Measurements from ENCODE around the gene CLDN12. TPM values are rescaled to one million over a fixed set of nuclear protein-coding genes. Genes with fewer than 3 reads are reported as not detected.
A peak's percentile ranks its signal among the peaks of the same experiment; 100 is the strongest.

CLDN12 gene
- 22.6 TPM for polyA plus RNA-seq (2012; ENCODE audit: insufficient read length, low read depth)

DNA sequence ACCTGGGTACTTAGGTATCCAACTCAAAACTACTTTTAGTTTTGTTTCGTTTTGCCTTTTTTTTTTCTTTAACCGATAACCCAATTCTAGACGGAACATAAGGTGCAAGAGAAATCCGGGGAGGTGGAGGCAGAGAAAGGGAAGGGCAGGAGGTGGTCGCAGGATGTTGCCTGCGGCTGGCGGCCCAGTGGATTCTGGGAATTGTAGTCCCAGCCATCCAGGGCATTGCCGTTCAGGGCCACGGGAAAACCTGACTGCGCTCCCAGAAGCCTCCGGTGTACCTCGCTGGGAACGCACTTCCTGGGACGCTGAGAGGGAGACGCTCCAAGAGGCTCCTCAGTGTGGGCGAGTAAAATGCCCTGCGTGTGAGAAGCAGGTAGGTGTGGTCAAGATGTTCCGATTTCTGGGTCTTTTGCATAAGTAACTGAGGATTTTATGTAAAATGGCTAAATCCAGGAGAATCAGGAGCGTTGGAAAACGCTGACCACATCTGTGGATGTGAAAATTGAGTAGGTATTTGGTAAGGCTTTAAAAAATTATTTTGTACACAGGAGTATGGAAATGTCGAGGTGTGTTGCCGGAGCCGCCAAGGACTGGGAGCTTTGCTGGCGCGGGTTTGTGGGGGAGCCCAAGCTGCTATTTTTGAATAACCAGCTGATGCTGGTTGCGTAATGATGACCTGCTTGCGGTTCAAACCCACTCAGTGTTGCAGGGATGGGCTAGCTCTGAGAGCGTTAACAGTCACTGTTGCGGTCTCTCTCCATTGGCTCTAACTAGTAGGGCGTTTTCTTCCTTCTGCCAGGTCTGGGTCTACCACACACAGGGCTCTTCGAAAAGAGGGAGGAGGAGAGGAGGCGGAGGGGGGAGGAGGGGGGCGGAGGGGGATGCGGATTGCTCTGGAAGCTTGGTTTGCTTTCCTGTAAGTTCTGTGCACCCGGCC lies at the start of gene CLDN12:
CLDN12 (plus strand) TSS at position 288 of the 940 bp plus-strand sequence. CDS start 9,216 bp downstream, outside the sequence.
- TF ChIP-seq FOXP2 (optimal IDR thresholded peaks at IDR 0.05; ENCODE audit: borderline replicate concordance, extremely low read depth, extremely low read length, insufficient read depth) (peak; percentile 61), SIN3A (IDR thresholded peaks at IDR 0.05; ENCODE audit: borderline replicate concordance, insufficient read depth, low read length) (0 out of 2 replicates have a peak, but pooled peaks have one; percentile 19), TAF1 (IDR thresholded peaks at IDR 0.05; ENCODE audit: borderline replicate concordance, insufficient read depth, low read length) (peak; percentile 69; the same call in 1 of the 2 replicates), POLR2AphosphoS5 (IDR thresholded peaks at IDR 0.05; ENCODE audit: low read depth, low read length) (peak; percentile 89)
- TF ChIP-seq, protein P1, sequence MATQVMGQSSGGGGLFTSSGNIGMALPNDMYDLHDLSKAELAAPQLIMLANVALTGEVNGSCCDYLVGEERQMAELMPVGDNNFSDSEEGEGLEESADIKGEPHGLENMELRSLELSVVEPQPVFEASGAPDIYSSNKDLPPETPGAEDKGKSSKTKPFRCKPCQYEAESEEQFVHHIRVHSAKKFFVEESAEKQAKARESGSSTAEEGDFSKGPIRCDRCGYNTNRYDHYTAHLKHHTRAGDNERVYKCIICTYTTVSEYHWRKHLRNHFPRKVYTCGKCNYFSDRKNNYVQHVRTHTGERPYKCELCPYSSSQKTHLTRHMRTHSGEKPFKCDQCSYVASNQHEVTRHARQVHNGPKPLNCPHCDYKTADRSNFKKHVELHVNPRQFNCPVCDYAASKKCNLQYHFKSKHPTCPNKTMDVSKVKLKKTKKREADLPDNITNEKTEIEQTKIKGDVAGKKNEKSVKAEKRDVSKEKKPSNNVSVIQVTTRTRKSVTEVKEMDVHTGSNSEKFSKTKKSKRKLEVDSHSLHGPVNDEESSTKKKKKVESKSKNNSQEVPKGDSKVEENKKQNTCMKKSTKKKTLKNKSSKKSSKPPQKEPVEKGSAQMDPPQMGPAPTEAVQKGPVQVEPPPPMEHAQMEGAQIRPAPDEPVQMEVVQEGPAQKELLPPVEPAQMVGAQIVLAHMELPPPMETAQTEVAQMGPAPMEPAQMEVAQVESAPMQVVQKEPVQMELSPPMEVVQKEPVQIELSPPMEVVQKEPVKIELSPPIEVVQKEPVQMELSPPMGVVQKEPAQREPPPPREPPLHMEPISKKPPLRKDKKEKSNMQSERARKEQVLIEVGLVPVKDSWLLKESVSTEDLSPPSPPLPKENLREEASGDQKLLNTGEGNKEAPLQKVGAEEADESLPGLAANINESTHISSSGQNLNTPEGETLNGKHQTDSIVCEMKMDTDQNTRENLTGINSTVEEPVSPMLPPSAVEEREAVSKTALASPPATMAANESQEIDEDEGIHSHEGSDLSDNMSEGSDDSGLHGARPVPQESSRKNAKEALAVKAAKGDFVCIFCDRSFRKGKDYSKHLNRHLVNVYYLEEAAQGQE (IDR thresholded peaks at IDR 0.05; ENCODE audit: insufficient read depth in 1 of 2, low read depth in 2 of 2, low read length in 2 of 2) = no peak

DNA sequence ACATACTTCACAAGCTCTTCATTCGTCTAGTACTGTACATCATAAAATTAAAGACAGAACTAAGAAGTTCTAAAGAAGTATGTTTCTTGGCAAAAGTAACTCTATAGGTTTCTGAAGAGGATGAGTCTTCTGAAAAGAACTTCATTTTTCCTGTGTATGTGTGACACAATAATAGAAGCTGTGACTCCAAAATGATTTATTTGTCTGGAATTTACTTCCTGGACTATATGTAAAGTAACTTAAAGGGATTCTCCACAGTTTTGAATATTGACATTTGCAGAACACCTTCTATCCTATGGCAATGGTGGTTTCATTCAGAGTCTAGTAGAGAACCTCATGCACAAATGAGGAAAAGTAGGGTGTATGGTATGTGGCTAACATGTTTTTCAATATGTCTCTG lies 19.8 kb upstream of the CLDN12 start:
- TF ChIP-seq SIN3A (IDR thresholded peaks at IDR 0.05; ENCODE audit: borderline replicate concordance, insufficient read depth, low read length) = no peak
- no peak for TF ChIP-seq FOXP2 (optimal IDR thresholded peaks at IDR 0.05; ENCODE audit: borderline replicate concordance, extremely low read depth, extremely low read length, insufficient read depth)
- no peak for TF ChIP-seq TAF1 (IDR thresholded peaks at IDR 0.05; ENCODE audit: borderline replicate concordance, insufficient read depth, low read length)

DNA sequence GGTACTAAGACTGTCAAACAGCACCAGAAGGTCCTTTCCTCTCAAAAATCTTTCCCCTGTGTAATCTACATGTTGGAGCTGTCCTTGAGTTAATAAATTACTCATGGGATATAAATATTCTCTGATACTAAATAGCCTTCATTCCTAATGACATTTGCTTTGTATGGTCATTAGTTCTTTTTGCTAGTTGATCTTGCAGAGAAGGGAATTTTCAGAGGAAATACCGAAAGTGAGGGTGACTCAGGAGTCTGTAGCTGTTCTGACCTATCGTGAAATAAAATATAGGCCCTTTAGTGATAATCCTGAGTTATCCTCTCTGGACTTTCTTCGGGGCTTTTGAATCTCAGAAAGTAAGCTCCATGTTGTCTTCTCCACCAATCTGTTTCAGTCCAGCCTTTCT lies 19.4 kb upstream of the CLDN12 start:
- TF ChIP-seq SIN3A (IDR thresholded peaks at IDR 0.05; ENCODE audit: borderline replicate concordance, insufficient read depth, low read length) = no peak

DNA sequence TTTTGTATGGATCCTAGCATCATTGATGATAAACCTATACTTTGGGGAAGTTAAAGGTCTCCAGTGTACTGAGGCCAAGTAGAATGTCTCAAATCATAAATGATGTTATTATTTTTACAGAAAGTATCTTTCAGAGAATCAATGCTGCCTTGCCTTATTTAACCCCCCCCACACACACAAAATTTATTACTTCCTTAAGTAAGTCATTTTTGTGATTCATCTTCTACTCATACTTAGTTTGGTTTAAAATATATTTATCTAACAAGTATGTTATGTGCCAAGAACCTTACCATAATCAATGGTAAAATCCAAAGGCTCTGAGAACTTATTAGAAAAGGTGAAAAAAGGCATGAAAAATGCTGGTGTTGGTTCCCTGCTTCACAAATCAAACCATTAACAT lies 18.8 kb upstream of the CLDN12 start:
- TF ChIP-seq TAF1 (IDR thresholded peaks at IDR 0.05; ENCODE audit: borderline replicate concordance, insufficient read depth, low read length) (no peak), FOXP2 (optimal IDR thresholded peaks at IDR 0.05; ENCODE audit: borderline replicate concordance, extremely low read depth, extremely low read length, insufficient read depth) (no peak), POLR2AphosphoS5 (IDR thresholded peaks at IDR 0.05; ENCODE audit: low read depth, low read length) (no peak), SIN3A (IDR thresholded peaks at IDR 0.05; ENCODE audit: borderline replicate concordance, insufficient read depth, low read length) (no peak)
- TF ChIP-seq, protein P1 (IDR thresholded peaks at IDR 0.05; ENCODE audit: insufficient read depth in 1 of 2, low read depth in 2 of 2, low read length in 2 of 2) = no peak

DNA sequence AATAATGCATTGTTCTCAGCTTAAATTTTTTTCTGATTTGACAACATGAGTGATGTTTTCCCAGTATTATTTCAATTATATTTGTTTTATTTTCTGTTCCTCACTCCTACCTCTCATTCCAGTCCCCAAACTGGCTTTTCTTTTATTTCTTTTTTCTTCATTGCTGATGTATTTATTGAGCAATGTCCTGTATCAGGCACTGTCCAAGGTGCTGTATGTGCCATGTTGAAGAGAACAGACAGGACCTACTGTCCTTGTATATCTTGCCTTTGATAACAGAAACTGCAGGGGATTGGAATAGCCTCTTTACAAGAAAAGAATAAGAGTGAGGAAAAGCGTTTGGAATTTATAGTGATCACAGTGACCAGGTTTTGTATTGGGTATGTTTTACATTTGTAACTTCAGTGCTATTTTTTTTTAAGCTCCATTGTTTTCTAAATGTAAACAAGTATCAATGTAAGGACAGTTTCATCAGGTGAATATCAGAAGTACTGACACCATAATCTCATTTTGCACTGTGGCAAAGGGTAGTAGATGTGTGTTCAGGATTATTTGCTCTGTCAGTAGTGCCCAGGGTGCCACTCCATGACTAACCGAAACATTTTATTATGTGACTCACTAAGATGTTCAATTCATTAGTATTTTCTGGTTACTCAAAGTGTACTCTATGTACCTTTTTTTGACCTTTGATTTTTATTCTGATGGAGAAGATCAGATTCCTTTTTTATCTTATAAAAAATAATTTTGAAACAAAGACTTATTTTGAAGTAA lies 15.6 kb upstream of the CLDN12 start:
- TF ChIP-seq SIN3A (IDR thresholded peaks at IDR 0.05; ENCODE audit: borderline replicate concordance, insufficient read depth, low read length) (no peak), FOXP2 (optimal IDR thresholded peaks at IDR 0.05; ENCODE audit: borderline replicate concordance, extremely low read depth, extremely low read length, insufficient read depth) (no peak), POLR2AphosphoS5 (IDR thresholded peaks at IDR 0.05; ENCODE audit: low read depth, low read length) (no peak), TAF1 (IDR thresholded peaks at IDR 0.05; ENCODE audit: borderline replicate concordance, insufficient read depth, low read length) (no peak)
- TF ChIP-seq, protein P1 (IDR thresholded peaks at IDR 0.05; ENCODE audit: insufficient read depth in 1 of 2, low read depth in 2 of 2, low read length in 2 of 2) = peak; percentile 44 to 88; a peak in 3 of 4 replicates
